H9 (cell line): ENCODE results near the gene UBE2D2. TPM values are rescaled to one million over a fixed set of nuclear protein-coding genes. Genes with fewer than 3 reads are reported as not detected.

ENCODE experiments used
- DNase-seq: peaks from one replicate; pipeline ENCODE4 v3.0.0-alpha.2; 2017
- H2AFZ ChIP-seq: one replicate; pipeline ENCODE4 v1.6.1; 2013; ENCODE audit warnings: mild to moderate bottlenecking, low read length, control low read depth, moderate library complexity
- H2AK5ac ChIP-seq: 2 replicates; pipeline ENCODE4 v1.6.1; 2013; ENCODE audit warnings: low read length, control low read depth, mixed read lengths; ENCODE audit not compliant: insufficient read length
- H2BK120ac ChIP-seq: one replicate; pipeline ENCODE4 v1.6.1; 2013; ENCODE audit warnings: low read depth, mild to moderate bottlenecking, low read length, control low read depth, inconsistent platforms; ENCODE audit not compliant: poor library complexity, severe bottlenecking
- H2BK12ac ChIP-seq: 2 replicates; pipeline ENCODE4 v1.6.1; 2013; ENCODE audit warnings: low read length, control low read depth, mixed read lengths, low read depth; ENCODE audit not compliant: insufficient read length
- H2BK15ac ChIP-seq: 2 replicates; pipeline ENCODE4 v1.6.1; 2013; ENCODE audit warnings: low read depth, low read length, control low read depth
- H2BK20ac ChIP-seq: one replicate; pipeline ENCODE4 v1.6.1; 2013; ENCODE audit warnings: low read depth, mild to moderate bottlenecking, low read length, control low read depth, inconsistent platforms; ENCODE audit not compliant: poor library complexity, severe bottlenecking
- H2BK5ac ChIP-seq: 2 replicates; pipeline ENCODE4 v1.6.1; 2013; ENCODE audit warnings: low read length, control low read depth, mixed read lengths; ENCODE audit not compliant: insufficient read length
- H3K14ac ChIP-seq: 2 replicates; pipeline ENCODE4 v1.6.1; 2013; ENCODE audit warnings: low read length, control low read depth; ENCODE audit not compliant: insufficient read depth
- H3K18ac ChIP-seq: 2 replicates; pipeline ENCODE4 v1.6.1; 2013; ENCODE audit warnings: low read depth, mild to moderate bottlenecking, mixed read lengths, low read length, control low read depth; ENCODE audit not compliant: insufficient read length
- H3K23ac ChIP-seq: 2 replicates; pipeline ENCODE4 v1.6.1; 2013; ENCODE audit warnings: low read length, control low read depth, mixed read lengths, low read depth; ENCODE audit not compliant: insufficient read length
- H3K23me2 ChIP-seq: 2 replicates; pipeline ENCODE4 v1.6.1; 2013; ENCODE audit warnings: low read depth, mild to moderate bottlenecking, mixed read lengths, low read length, control low read depth; ENCODE audit not compliant: insufficient read length, poor library complexity, severe bottlenecking
- H3K27ac ChIP-seq: 2 replicates; pipeline ENCODE4 v1.5.1; 2013; ENCODE audit warnings: low read length, control low read depth, mixed read lengths, low read depth; ENCODE audit not compliant: insufficient read length
- H3K27me3 ChIP-seq: 2 replicates; pipeline ENCODE4 v1.6.1; 2013; ENCODE audit warnings: low read length, control low read depth, inconsistent platforms; ENCODE audit not compliant: insufficient read depth
- H3K4ac ChIP-seq: 2 replicates; pipeline ENCODE4 v1.6.1; 2013; ENCODE audit warnings: low read depth, mild to moderate bottlenecking, control low read depth, inconsistent platforms, low read length, moderate library complexity
- H3K4me1 ChIP-seq: 2 replicates; pipeline ENCODE4 v1.6.1; 2013; ENCODE audit warnings: low read length, control low read depth, inconsistent platforms; ENCODE audit not compliant: insufficient read depth
- H3K4me2 ChIP-seq: 2 replicates; pipeline ENCODE4 v1.6.1; 2013; ENCODE audit warnings: low read length, control low read depth, mixed read lengths; ENCODE audit not compliant: insufficient read length, insufficient read depth
- H3K56ac ChIP-seq: 2 replicates; pipeline ENCODE4 v1.6.1; 2013; ENCODE audit warnings: low read depth, mild to moderate bottlenecking, mixed read lengths, low read length, control low read depth; ENCODE audit not compliant: insufficient read length
- H3K79me1 ChIP-seq: 2 replicates; pipeline ENCODE4 v1.6.1; 2013; ENCODE audit warnings: low read depth, mild to moderate bottlenecking, moderate library complexity, low read length, control low read depth, inconsistent platforms; ENCODE audit not compliant: insufficient read depth, poor library complexity, severe bottlenecking
- H3K79me2 ChIP-seq: 2 replicates; pipeline ENCODE4 v1.6.1; 2013; ENCODE audit warnings: low read length, control low read depth, inconsistent platforms; ENCODE audit not compliant: insufficient read depth
- H3K9ac ChIP-seq: 2 replicates; pipeline ENCODE4 v1.6.1; 2013; ENCODE audit warnings: low read length, control low read depth, mixed read lengths; ENCODE audit not compliant: insufficient read length; ENCODE audit errors: extremely low read depth
- H3K9me3 ChIP-seq: one replicate; pipeline ENCODE4 v1.6.1; 2013; ENCODE audit warnings: low read depth, low read length, inconsistent platforms; ENCODE audit not compliant: control insufficient read depth
- H3T11ph ChIP-seq: one replicate; pipeline ENCODE4 v1.6.1; 2013; ENCODE audit warnings: mild to moderate bottlenecking, low read length, control low read depth, inconsistent platforms
- H4K20me1 ChIP-seq: one replicate; pipeline ENCODE4 v1.6.1; 2013; ENCODE audit not compliant: control insufficient read depth, insufficient read length, insufficient read depth
- H4K5ac ChIP-seq: 2 replicates; pipeline ENCODE4 v1.6.1; 2013; ENCODE audit warnings: low read depth, mild to moderate bottlenecking, mixed read lengths, low read length, control low read depth; ENCODE audit not compliant: insufficient read length
- H4K8ac ChIP-seq: replicated peaks from 2 replicates; pipeline ENCODE4 v1.6.1; 2013; ENCODE audit warnings: low read length, control low read depth, mixed read lengths, low read depth; ENCODE audit not compliant: insufficient read length
- H4K91ac ChIP-seq: 2 replicates; pipeline ENCODE4 v1.6.1; 2013; ENCODE audit warnings: low read depth, mild to moderate bottlenecking, moderate library complexity, mixed read lengths, low read length, control low read depth; ENCODE audit not compliant: insufficient read length
- H3K27ac Mint-ChIP-seq, 3 experiments: 2 replicates in 2 of 3; 3 replicates in 1 of 3; pipeline ENCODE4 v1.8.0; 2020 to 2021; ENCODE audit warnings: mixed read lengths in 3 of 3, mild to moderate bottlenecking in 1 of 3, moderate library complexity in 1 of 3
- H3K27me3 Mint-ChIP-seq: 2 replicates; pipeline ENCODE4 v1.8.0; 2021; ENCODE audit warnings: low read depth, mild to moderate bottlenecking, moderate library complexity, mixed read lengths
- H3K36me3 Mint-ChIP-seq, 3 experiments: 2 replicates in 2 of 3; 3 replicates in 1 of 3; pipeline ENCODE4 v1.8.0; 2020 to 2021; ENCODE audit warnings: low read depth in 3 of 3, mixed read lengths in 3 of 3; ENCODE audit not compliant: insufficient read depth in 1 of 3
- H3K4me1 Mint-ChIP-seq, 2 experiments: 2 replicates each; pipeline ENCODE4 v1.8.0; 2020; ENCODE audit warnings: mixed read lengths in 2 of 2
- H3K4me3 Mint-ChIP-seq, 2 experiments: 2 replicates in 1 of 2; 3 replicates in 1 of 2; pipeline ENCODE4 v1.8.0; 2020 to 2021; ENCODE audit warnings: mild to moderate bottlenecking in 2 of 2, mixed read lengths in 2 of 2, moderate library complexity in 1 of 2
- H3K9me3 Mint-ChIP-seq, 2 experiments: 2 replicates in 1 of 2; 3 replicates in 1 of 2; pipeline ENCODE4 v1.8.0; 2020; ENCODE audit warnings: mild to moderate bottlenecking in 2 of 2, mixed read lengths in 2 of 2, moderate library complexity in 1 of 2
- whole genome bisulfite sequencing: extraction: QIAGEN DNeasy Blood & Tissue Kit; methylation state at CpG from one replicate; pipeline ENCODE4 v1.1.7; 2013; ENCODE audit warnings: missing lambda C conversion rate, low lambda C conversion rate, mixed read lengths; ENCODE audit not compliant: insufficient read length; ENCODE audit errors: extremely low coverage; 5-methylcytosine and 5-hydroxymethylcytosine counted together
- total RNA-seq: library from RNA; stranded (reverse); gene quantifications from 2 replicates; pipeline ENCODE4 v1.2.1, GENCODE V29; 2021
- TF ChIP-seq, protein P1 (sequence below): fragments of 200-600 bp; sonication (generic); conservative IDR thresholded peaks from 3 replicates; pipeline ENCODE4 v1.8.0; 2021; ENCODE audit warnings: antibody characterized with exemption, mild to moderate bottlenecking

The UBE2D2 gene
- total RNA-seq, 1 experiment from 2014 or later = 236 TPM

- peaks cover 0 to 15% (median 2%) of the 10 kb centered on the region in 3 experiments; a peak in 3 of 7 replicates for H3K36me3 Mint-ChIP-seq
- no peak overlapping the region for H2BK120ac ChIP-seq
- no peak overlapping the region for H3K4me2 ChIP-seq
- peak overlapping the region in 1 of 3 experiments; percentile 92; a peak in 2 of 7 replicates for H3K27ac Mint-ChIP-seq
- no peaks in the 10 kb centered on the region for H3K23me2 ChIP-seq
- no peak overlapping the region for H3K56ac ChIP-seq
- H3K27me3 ChIP-seq = no peaks in the 10 kb centered on the region
- H2AK5ac ChIP-seq = no peak overlapping the region
- H2BK20ac ChIP-seq = no peak overlapping the region
- WGBS = no CpG with 5 or more reads among the region's 55 CpGs
- no peak overlapping the region for H2BK5ac ChIP-seq
- no peak overlapping the region for H3K18ac ChIP-seq
- TF ChIP-seq, protein P1, sequence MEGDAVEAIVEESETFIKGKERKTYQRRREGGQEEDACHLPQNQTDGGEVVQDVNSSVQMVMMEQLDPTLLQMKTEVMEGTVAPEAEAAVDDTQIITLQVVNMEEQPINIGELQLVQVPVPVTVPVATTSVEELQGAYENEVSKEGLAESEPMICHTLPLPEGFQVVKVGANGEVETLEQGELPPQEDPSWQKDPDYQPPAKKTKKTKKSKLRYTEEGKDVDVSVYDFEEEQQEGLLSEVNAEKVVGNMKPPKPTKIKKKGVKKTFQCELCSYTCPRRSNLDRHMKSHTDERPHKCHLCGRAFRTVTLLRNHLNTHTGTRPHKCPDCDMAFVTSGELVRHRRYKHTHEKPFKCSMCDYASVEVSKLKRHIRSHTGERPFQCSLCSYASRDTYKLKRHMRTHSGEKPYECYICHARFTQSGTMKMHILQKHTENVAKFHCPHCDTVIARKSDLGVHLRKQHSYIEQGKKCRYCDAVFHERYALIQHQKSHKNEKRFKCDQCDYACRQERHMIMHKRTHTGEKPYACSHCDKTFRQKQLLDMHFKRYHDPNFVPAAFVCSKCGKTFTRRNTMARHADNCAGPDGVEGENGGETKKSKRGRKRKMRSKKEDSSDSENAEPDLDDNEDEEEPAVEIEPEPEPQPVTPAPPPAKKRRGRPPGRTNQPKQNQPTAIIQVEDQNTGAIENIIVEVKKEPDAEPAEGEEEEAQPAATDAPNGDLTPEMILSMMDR = no peak
- no peak overlapping the region for H3T11ph ChIP-seq
- H3K4me1 ChIP-seq = peaks cover 21% of the 10 kb centered on the region; the same call in 1 of the 2 replicates
- no peaks in the 10 kb centered on the region for H3K9me3 ChIP-seq
- H3K23ac ChIP-seq = no peak overlapping the region
- no peak overlapping the region for H4K8ac ChIP-seq
- no peak overlapping the region for H3K4ac ChIP-seq
- H2BK12ac ChIP-seq = no peak overlapping the region
- H3K14ac ChIP-seq = no peak overlapping the region
- peaks cover 48 to 57% of the 10 kb centered on the region in 2 experiments for H3K4me1 Mint-ChIP-seq
- no peaks in the 10 kb centered on the region for H4K20me1 ChIP-seq
- no peak overlapping the region for H2BK15ac ChIP-seq
- H2AFZ ChIP-seq = no peak overlapping the region
- H3K4me3 Mint-ChIP-seq = peak overlapping the region in 1 of 2 experiments; percentile 35; a peak in 1 of 5 replicates
- H4K91ac ChIP-seq = no peak overlapping the region
- H3K79me2 ChIP-seq = peaks cover 43% of the 10 kb centered on the region; the same call in 1 of the 2 replicates
- H3K9me3 Mint-ChIP-seq = no peaks in the 10 kb centered on the region
- no peaks in the 10 kb centered on the region for H3K27me3 Mint-ChIP-seq
- no peak overlapping the region for H3K27ac ChIP-seq
- H3K9ac ChIP-seq = no peak overlapping the region
- no peak overlapping the region for H4K5ac ChIP-seq
- H3K79me1 ChIP-seq = peaks cover 4% of the 10 kb centered on the region
- no peak for DNase-seq
Measured at GRCh38 chr5:139668064-139668880, 107.1 kb downstream of the UBE2D2 start.
